OCI-LY3 (cell line): ENCODE results near the gene GFRA4.
"Not testable (repeated sequence)": the region's sequence is repeated elsewhere in the genome, so short reads cannot be mapped to it uniquely, and the experiment has no call there.

Experiments
- H2AFZ ChIP-seq: fragments of 200-600, 300-600 bp; shearing (Covaris generic); 2 replicates; pipeline ENCODE4 v1.6.0; 2014; ENCODE audit warnings: antibody characterized with exemption, low read depth, low read length
- H3K27ac ChIP-seq: fragments of 200-600, 300-600 bp; sonication (generic); 2 replicates; pipeline ENCODE4 v1.5.1; 2014; ENCODE audit warnings: mild to moderate bottlenecking, low read length, moderate library complexity, mixed read lengths
- H3K27me3 ChIP-seq: fragments of 200-600, 300-600 bp; sonication (generic); 2 replicates; pipeline ENCODE4 v1.6.1; 2014; ENCODE audit warnings: low read depth, low read length, mixed read lengths
- H3K36me3 ChIP-seq: fragments of 200-600, 300-600 bp; sonication (generic); replicated peaks from 2 replicates; pipeline ENCODE3; 2014; ENCODE audit warnings: low read depth, low read length, mixed read lengths
- H3K4me1 ChIP-seq: fragments of 300-600, 200-600 bp; sonication (generic); 2 replicates; pipeline ENCODE4 v1.6.1; 2014; ENCODE audit warnings: low read length, mixed read lengths
- H3K4me2 ChIP-seq: fragments of 200-600, 300-600 bp; sonication (generic); 2 replicates; pipeline ENCODE4 v1.6.1; 2014; ENCODE audit warnings: low read length, mixed read lengths
- H3K4me3 ChIP-seq: fragments of 300-600, 200-600 bp; sonication (generic); 2 replicates; pipeline ENCODE4 v1.5.1; 2014; ENCODE audit warnings: antibody characterized with exemption, mild to moderate bottlenecking, low read length, moderate library complexity
- H3K79me2 ChIP-seq: fragments of 300-600, 200-600 bp; shearing (Covaris generic); 2 replicates; pipeline ENCODE4 v1.6.1; 2014; ENCODE audit warnings: mild to moderate bottlenecking, low read length, mixed read lengths
- H3K9ac ChIP-seq: fragments of 300-600, 200-600 bp; shearing (Covaris generic); 2 replicates; pipeline ENCODE4 v1.6.0; 2014; ENCODE audit warnings: mild to moderate bottlenecking, low read length, moderate library complexity
- H3K9me3 ChIP-seq: fragments of 200-600, 300-600 bp; shearing (Covaris generic); 2 replicates; pipeline ENCODE4 v1.6.1; 2014; ENCODE audit warnings: low read length, mixed read lengths; ENCODE audit not compliant: insufficient read depth
- H4K20me1 ChIP-seq: fragments of 200-600, 300-600 bp; sonication (generic); 2 replicates; pipeline ENCODE4 v1.6.1; 2016; ENCODE audit warnings: low read length, mixed read lengths; ENCODE audit not compliant: insufficient read depth
- EZH2phosphoT487 ChIP-seq: fragments of 200-600 bp; shearing (Covaris generic); IDR thresholded peaks from 2 replicates; pipeline ENCODE4 v1.6.1; 2018; ENCODE audit warnings: antibody characterized with exemption, mixed run types, low read depth
- TF ChIP-seq, protein P1 (sequence below): fragments of 200-600, 300-600 bp; sonication (generic); IDR thresholded peaks from 2 replicates; pipeline ENCODE4 v1.5.1; 2014; ENCODE audit warnings: antibody characterized with exemption, low read length, low read depth

The GFRA4 gene

DNA sequence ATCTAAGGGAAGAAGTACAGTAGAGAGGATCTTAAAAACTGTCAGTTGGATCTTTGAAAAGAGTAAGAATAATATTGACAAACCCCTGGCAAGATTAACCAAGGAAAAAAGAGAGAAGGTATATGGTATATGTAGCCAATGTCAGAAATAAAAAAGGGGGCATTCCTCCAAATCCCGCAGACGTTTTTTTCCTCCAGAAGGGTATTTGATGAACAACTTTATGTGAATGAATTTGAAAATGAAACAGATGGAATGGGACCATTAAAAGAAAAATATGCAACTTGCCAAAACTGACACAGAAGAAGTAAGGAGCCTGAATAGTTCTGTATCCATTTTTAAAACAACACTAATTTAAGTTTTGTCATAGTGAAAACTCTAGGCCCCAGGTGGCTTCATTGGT is 35.7 kb downstream of the GFRA4 start:
- Histone ChIP-seq H3K9me3 (no peaks in the 10 kb centered on the region), H3K9ac (no peak overlapping the region), H3K79me2 (no peaks in the 10 kb centered on the region), H3K27ac (no peak overlapping the region), H3K27me3 (no peaks in the 10 kb centered on the region), H4K20me1 (no peaks in the 10 kb centered on the region), H3K4me2 (no peak overlapping the region), H2AFZ (no peak overlapping the region), H3K4me3 (no peak overlapping the region), H3K36me3 (no peaks in the 10 kb centered on the region), H3K4me1 (peaks cover 16% of the 10 kb centered on the region)
- TF ChIP-seq, protein P1, sequence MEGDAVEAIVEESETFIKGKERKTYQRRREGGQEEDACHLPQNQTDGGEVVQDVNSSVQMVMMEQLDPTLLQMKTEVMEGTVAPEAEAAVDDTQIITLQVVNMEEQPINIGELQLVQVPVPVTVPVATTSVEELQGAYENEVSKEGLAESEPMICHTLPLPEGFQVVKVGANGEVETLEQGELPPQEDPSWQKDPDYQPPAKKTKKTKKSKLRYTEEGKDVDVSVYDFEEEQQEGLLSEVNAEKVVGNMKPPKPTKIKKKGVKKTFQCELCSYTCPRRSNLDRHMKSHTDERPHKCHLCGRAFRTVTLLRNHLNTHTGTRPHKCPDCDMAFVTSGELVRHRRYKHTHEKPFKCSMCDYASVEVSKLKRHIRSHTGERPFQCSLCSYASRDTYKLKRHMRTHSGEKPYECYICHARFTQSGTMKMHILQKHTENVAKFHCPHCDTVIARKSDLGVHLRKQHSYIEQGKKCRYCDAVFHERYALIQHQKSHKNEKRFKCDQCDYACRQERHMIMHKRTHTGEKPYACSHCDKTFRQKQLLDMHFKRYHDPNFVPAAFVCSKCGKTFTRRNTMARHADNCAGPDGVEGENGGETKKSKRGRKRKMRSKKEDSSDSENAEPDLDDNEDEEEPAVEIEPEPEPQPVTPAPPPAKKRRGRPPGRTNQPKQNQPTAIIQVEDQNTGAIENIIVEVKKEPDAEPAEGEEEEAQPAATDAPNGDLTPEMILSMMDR = no peak
- no peak for TF ChIP-seq EZH2phosphoT487

DNA sequence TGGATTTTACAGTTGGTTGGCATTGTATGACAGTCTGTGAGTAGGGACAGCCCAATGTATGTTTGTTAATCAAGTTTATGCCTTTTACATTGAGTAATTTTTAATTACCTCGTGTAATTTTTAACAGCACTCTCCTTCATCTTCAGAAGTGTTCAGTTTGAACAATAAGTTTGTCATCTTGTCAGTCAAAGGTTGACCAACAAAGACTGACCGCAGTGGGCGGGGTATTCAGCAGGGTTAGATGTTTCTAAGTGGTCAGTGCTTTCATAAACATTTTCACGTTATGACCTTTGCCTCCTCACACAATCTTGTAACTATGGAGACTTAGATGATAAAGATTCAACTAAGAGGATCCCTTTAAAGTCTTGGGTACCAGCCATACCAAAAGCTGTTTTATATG is 40.8 kb downstream of the GFRA4 start:
- H3K4me2 ChIP-seq = no peak overlapping the region
- peaks cover 16% of the 10 kb centered on the region for H3K4me1 ChIP-seq
- H3K9me3 ChIP-seq = no peaks in the 10 kb centered on the region
- no peaks in the 10 kb centered on the region for H3K27me3 ChIP-seq
- no peak overlapping the region for H3K9ac ChIP-seq
- TF ChIP-seq, protein P1 = no peak
- no peak for TF ChIP-seq EZH2phosphoT487
- no peaks in the 10 kb centered on the region for H3K36me3 ChIP-seq
- no peaks in the 10 kb centered on the region for H3K79me2 ChIP-seq
- H4K20me1 ChIP-seq = no peaks in the 10 kb centered on the region
- no peak overlapping the region for H3K4me3 ChIP-seq
- H3K27ac ChIP-seq = no peak overlapping the region
- H2AFZ ChIP-seq = no peak overlapping the region

DNA sequence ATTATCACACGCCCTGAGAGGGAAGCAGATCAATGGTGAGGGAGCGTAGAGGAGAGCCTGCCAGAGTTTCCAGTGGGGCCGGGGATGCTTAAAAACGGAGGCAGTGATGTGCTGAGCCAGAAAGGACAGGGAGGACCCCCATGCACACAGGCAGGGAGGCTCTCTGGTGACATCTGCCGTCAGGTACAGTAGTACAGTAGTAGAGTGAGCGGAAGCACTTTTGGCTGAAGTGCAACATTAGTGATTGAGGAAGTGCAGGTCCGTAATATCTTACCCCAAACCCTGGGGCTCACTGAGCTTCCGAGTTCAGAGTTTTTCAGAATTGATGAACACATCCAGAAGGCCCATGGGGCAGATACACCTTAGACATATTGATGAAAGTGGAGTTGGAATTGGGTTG is 42.1 kb downstream of the GFRA4 start:
- peak overlapping the region; percentile 69; the same call in 1 of the 2 replicates for H2AFZ ChIP-seq
- no peak overlapping the region for H3K27ac ChIP-seq
- peak overlapping the region; percentile 68 for H3K4me2 ChIP-seq
- H3K4me1 ChIP-seq = peaks cover 16% of the 10 kb centered on the region
- peak overlapping the region; percentile 32 for H3K9ac ChIP-seq
- no peaks in the 10 kb centered on the region for H3K79me2 ChIP-seq
- no peaks in the 10 kb centered on the region for H3K27me3 ChIP-seq
- peak overlapping the region; percentile 66 for H3K4me3 ChIP-seq
- no peaks in the 10 kb centered on the region for H3K9me3 ChIP-seq
- no peaks in the 10 kb centered on the region for H4K20me1 ChIP-seq
- no peak for TF ChIP-seq EZH2phosphoT487
- TF ChIP-seq, protein P1 = peak; percentile 63
- no peaks in the 10 kb centered on the region for H3K36me3 ChIP-seq

DNA sequence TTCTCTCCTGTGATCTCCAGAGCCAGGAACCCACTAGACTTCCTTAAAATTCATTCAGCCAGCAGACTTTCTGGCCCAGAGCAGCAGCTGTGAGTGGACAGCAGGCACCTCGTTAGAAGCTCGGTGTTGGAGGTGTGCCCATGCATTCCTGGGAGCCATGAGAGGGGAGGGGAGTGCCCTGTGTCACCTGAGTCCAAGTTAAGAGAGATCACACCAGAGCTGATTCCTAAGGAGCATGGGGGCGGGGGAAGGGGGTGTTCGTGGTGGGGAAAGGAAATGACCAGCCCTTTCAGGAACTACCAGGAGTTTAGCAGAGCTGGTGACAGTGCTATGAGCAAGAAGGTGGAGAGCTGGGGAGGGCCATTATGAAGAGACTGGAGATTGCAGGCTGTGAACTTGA is 46.9 kb downstream of the GFRA4 start:
- Histone ChIP-seq H3K4me3 (no peak overlapping the region), H3K79me2 (no peaks in the 10 kb centered on the region), H3K9ac (no peak overlapping the region), H3K9me3 (no peaks in the 10 kb centered on the region), H3K36me3 (no peaks in the 10 kb centered on the region), H3K27me3 (no peaks in the 10 kb centered on the region), H2AFZ (no peak overlapping the region), H3K27ac (no peak overlapping the region), H3K4me2 (no peak overlapping the region), H3K4me1 (no peaks in the 10 kb centered on the region), H4K20me1 (no peaks in the 10 kb centered on the region)
- TF ChIP-seq, protein P1 = no peak
- TF ChIP-seq EZH2phosphoT487 = no peak

DNA sequence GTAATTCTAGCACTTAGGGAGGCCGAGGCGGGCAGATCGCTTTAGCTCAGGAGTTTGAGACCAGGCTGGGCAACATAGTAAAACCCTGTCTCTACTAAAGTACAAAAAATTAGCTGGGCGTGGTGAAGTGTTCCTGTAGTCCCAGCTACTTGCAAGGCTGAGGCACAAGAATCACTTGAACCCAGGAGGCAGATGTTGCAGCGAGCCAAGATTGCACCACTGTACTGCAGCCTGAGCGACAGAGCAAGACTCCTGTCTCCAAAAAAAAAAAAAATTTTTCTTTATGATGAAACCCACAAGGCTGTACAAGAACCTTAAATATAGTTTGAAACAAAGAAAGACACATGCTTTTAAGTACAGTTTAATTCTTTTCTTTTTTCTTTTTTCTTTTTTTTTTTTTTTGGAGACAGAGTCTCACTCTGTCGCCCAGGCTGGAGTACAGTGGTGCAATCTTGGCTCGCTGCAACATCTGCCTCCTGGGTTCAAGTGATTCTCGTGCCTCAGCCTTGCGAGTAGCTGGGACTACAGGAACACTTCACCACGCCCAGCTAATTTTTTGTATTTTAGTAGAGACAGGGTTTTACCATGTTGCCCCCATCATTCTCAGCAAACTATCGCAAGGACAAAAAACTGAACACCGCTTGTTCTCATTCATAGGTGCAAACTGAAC is 47.9 kb downstream of the GFRA4 start:
- H3K27ac ChIP-seq, H3K79me2 ChIP-seq, H3K27me3 ChIP-seq, H3K4me1 ChIP-seq, H3K4me2 ChIP-seq, H3K9ac ChIP-seq, H3K9me3 ChIP-seq, H4K20me1 ChIP-seq, H3K4me3 ChIP-seq, H3K36me3 ChIP-seq, H2AFZ ChIP-seq: not testable (repeated sequence)
